Mammary epithelial cell (primary cell): ENCODE data around the gene EML5.

Experiments used
- CTCF ChIP-seq, 2 donors: IDR thresholded peaks in 1 of 2; conservative IDR thresholded peaks in 1 of 2; 2 replicates each; pipeline ENCODE4 v1.5.1; 2011 to 2012; ENCODE audit warnings: inconsistent platforms in 2 of 2, low read length in 2 of 2, mild to moderate bottlenecking in 2 of 2, control low read depth in 1 of 2, low read depth in 1 of 2; ENCODE audit not compliant: insufficient read depth in 1 of 2; ENCODE audit errors: extremely low read depth in 1 of 2
- EZH2 ChIP-seq: IDR thresholded peaks from 2 replicates; pipeline ENCODE4 v1.6.1; 2012; ENCODE audit warnings: low read length, inconsistent platforms, borderline replicate concordance

GRCh38 chr14:88631091-88631490 is 161.7 kb downstream of the EML5 start:
- TF ChIP-seq CTCF (conservative IDR thresholded peaks at IDR 0.05 in 1 of 2, IDR thresholded peaks at IDR 0.05 in 1 of 2; ENCODE audit: extremely low read depth in 1 of 2, insufficient read depth in 1 of 2, low read depth in 1 of 2, low read length in 2 of 2) (no peak), EZH2 (no peak)
